HG02798 (cell line): ENCODE data around the gene CCT3.

Source experiments
- ATAC-seq: cut with Tn5 transposase; IDR thresholded peaks from one replicate; pipeline ENCODE4 v1.9.1; 2021; ENCODE audit warnings: mild to moderate bottlenecking; ENCODE audit not compliant: unreplicated experiment, poor library complexity

The CCT3 gene

DNA sequence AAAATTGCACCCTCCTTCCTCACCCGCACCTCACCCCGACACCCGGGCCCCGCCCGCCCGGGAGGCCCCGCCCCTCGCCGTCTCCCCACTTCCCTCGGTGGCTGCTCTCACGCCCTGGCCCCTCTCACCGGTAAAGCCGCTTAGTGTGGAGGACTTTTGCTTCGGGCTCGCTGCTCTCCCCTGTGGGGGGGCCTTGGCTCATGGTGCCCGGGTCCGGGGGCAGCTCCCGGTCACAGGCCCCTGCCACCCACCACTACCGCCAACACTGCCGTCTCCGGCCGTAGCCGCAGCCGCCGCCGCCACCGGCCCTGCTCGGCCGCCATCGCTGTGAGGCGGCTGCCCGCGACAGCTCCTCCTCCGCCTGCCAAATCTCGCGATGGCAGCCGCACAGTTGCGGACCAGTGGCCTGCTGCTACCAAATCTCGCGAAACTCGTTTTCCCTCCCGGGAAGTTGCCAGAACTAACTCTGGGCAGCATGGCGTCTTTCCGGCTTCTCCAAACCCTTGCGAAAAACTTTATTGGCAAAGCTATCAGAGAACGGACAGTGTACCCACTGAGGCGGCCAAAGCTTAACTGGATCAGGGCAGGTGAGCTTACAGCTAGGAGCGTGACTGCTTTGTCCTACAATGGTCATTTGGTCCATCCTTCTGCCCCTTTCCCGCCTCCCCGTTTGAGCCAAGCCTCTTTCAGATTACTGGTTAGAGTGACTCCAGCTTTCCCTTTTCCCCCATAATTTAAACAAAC lies 55.4 kb downstream of the CCT3 start, which contains the start of gene SMG5:
Gene SMG5 (minus strand): TSS at position 347 of the 744 bp plus-strand sequence. CDS start 145 bp downstream, at position 202.
- ATAC-seq, result peak; percentile 81

DNA sequence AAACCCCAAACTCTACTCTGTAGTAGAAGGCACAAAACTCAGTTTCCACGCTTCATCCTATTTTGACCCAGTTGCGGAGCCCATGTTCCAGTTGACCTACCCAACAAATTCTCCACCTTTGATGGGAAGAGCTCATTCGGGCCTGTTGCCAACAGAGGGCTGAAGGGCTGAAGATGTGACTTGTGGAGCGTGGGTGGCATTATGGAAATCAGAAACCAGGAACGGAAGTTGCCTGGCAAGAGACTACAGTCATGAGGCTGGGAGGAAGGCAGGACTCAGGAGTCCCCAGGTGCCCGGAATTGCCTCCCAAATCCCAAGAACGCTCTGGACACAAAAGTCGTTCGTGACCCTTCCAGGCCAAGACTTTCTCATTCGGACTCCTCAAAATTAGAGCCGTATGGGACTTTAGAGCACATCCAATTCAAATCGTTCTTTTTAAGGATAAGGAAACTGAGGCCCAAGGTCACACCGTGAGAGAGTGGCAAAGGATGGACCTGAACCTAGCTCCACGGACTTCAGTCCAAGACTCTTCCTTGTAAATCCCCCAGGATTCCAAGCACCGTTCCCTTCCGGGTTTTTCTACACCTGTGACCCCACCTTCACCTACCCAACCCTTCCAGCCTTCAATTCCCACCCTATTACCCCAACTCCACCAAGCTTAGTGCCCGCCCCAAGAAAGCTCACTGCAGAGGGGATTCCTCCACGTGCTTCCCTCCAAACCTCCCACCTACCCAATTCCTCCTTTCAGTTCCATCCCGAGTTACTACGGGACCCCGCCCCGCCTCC lies 56.2 kb downstream of the CCT3 start:
- no peak for ATAC-seq

DNA sequence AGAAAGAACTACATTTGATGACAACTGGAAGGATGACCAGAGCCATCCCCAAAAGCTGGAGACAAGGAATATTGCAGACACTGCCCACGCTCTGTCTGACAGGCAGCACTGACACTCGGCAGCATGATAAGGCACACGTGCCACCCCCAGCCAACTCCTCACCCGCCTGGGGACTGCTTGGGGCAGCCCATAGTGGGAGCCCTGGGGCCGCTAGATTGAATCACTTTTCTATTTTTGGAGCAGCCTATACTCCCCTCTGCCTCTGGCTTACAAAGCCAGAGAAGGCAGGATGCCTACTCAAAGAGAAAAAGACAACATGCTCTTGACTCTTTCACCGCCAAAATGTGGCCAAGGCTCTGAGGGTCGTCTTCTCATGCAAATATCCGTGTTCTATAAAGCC lies 56.8 kb downstream of the CCT3 start:
- ATAC-seq, result peak; percentile 29

DNA sequence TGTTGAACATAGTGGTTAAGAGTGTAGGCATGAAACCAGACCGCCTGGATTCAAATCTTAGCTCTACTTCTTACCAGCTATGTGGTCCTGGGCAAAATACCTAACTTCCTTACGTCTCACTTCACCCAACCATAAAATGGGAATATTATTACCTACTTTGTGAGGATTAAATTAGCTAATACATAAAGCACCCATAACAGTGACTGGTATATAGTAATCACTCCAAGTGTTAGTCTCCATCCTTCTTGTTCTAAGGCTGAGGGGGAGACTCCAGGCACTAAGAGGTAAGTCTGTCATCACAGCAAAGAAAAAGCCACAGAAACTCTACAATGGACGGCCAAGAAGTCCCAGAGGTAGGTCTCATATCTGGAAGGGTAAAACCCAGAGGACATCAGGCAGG lies 58.3 kb downstream of the CCT3 start:
- no peak for ATAC-seq

DNA sequence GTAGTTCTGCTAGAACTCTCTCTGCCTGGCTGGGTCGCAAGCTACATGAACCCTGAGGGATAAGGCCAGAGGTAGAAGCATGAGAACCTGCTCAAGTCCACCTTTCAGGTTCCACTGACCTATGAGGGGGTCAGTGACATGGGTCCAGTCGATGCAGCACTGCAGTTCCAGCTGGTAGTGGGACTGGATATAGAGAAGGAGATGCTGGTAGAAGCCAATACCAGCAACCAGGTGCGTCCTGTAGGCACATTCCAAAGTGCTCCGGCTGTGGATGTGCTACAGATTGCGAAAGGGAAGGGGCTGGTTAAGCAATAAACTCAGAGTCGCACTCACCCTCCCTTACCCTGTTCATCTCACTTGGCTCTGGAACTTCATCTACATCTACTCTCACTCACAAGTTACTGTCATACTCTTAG lies 61.1 kb downstream of the CCT3 start:
- no peak for ATAC-seq

DNA sequence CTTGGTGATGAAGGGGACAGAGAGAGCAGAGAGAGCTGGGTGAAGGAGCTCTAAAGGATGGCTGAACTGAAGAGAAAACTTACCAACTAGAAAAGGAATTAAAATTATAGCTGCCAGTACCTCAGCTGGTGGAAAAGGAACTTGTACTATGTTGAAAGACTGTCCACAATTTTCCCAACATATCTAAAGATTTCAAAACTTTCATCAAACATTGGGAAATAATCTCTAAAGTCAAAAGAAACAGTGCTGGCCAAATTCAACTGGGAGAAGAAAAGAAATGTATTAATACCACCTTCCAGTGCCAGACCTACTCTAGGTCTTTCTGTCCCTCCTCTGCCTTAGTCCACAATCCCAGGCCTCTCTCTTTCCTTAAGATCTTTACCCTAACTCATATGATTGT lies 61.6 kb downstream of the CCT3 start:
- no peak for ATAC-seq

DNA sequence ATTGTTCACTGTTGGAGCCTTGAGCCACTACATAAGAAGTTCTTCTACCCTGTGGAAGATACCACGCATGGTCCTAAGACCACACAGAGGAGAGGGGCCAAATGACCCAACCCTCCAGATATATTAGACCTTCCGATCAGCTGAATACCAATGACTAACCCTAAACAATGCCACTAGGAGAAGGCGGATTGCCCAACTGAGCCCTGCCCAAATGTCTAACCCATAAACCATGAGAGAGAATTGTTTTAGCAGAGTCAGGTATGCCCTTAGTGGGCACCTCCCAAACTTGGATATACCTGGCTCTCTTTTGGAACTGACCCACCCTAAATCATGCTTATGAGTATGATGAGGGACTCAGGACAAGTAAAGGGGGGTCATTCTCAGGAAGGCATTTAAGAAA lies 67.8 kb downstream of the CCT3 start:
- no peak for ATAC-seq

DNA sequence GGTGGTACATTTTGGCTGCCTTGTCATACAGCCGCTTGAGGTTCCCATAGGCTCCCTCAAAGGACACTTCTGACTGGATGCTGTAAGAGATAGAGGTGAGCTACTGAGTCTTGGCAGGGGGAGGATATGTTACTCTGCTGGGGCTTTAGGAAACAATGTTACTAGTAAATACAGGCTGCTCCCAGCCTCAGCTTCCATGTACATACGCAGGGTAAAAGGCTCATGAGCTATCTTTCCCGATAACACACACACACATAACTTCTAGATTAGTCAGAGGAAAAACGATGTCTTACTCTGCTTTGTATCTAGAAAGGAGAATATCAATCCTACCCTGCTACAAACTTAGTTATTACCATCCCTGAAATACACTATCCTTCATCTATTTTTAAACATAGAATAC lies 69.8 kb downstream of the CCT3 start:
- ATAC-seq, result no peak

DNA sequence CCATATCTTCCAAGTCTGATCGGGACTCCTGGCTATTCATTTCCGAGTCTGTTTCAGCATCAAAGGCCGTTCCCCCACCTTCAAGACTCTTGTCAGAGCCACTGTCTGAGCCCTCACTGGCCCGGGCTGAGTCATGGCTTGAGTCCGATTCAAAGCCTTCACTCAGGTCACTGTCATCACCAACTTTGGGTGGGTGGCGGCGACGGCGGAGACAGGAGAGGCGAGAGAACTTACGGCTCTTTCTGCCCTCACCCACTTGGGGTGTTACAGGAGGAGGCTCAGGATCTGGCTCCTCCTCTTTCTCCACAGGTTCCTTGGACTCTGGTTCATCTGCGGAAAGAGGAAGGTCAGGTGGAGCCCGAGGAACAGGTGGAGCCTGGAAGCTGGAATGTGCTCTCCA lies 72.0 kb downstream of the CCT3 start:
- ATAC-seq, result no peak

DNA sequence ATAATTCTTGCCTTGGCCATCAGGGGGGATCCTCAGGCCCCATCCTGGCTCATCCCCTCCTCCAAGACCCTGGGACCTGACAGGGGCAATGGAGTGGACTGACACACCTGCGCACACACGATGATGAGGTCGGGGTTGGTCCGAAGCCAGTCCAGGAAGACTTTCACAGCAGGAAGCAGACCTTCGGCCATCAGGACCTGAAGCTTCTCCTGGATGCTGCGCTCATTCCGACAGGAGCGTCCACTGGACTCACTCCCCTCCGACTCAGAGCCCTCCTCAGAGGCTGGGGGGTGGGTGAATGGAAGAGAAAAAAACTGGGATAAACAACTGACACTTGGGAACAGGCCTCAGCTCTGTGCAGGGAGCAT lies 74.8 kb downstream of the CCT3 start:
- no peak for ATAC-seq

DNA sequence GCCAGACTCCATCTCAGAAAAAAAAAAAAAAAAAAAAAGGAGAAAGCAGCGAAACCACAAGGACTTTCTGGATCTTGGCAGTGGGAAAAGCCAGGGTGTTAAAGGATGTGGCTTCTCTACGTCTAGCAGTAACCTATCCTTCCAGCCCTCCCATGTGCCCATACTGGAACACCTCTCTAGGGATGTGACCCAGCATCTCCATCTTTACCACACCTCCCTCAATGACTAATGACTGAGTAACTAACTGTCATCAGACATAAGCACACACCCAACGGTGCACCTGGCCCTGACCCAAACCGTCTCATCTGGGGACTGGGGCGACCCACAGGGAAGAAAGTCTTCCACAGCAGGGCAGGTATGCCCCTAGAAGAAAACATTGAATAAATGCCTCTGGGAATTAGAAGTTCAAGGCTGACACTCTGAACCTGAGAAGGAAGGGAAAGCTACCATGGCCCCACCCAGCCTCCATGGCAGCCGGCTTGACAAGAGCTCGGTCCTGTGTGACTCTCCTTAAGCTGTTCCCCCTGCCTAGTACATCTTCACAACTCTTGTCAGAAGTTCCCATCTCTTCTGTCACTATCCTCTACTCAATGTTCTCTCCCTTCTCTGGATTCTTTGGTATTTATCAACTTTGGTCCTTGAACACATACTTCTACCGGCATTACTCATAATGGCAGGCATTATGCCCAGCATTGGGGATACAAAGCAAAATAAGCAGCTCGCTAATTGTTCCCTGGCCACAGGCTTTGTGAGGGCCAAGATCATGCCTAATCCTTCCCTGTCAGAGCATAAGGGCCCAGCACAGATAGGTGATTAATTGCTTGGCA lies 75.4 kb downstream of the CCT3 start:
- no peak for ATAC-seq

DNA sequence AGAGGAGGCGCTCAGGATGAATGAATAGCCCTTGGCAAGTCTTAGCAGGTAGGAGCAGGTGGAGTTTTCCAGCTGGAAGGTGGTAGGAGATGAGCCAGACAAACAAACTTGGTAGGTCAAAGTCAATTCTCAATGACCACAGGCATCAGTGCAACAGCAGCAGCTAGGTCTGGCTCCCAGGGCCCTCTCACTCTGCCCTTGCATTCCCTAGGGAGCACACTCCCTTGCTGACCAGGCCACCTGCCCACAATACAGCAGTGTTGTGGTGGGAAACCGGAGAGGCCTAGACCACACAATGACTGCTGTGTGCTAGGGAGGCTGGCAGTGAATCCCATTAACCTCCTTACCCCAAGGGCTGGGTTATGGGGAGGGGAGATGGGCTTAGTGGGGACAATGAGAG lies 77.2 kb downstream of the CCT3 start:
- ATAC-seq, result no peak

DNA sequence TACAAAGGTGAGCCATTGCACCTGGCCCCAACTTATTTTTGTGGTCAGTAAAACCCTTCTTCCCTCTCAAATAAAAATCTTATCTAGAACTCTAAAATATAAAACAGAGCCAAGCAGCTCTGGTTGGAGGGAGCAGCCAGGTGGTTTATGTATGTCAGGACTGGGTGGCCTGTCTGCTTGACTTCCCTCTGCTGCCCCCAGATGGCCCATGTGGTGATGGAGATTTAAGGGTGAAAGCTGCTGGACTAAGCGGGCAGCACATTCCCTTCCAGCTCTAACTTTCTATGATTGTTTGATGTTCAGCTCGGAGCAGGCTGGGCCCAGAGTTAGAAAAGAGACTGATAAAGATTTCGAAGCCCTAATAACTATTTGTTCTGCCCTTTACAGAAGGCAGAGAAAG lies 78.3 kb downstream of the CCT3 start:
- no peak for ATAC-seq
